GM18498 (cell line): Measurements from ENCODE around the gene ALPK3.

Experiments used
- ATAC-seq: cut with Tn5 transposase; IDR thresholded peaks from one replicate; pipeline ENCODE4 v1.9.1; 2021; ENCODE audit warnings: mild to moderate bottlenecking, moderate library complexity; ENCODE audit not compliant: unreplicated experiment

The ALPK3 gene

GRCh38 chr15:84889991-84890669, 73.0 kb downstream of the ALPK3 start:
- ATAC-seq = no peak

- ATAC-seq = no peak
Measured at GRCh38 chr15:84890670-84891162, 73.6 kb downstream of the ALPK3 start.

DNA sequence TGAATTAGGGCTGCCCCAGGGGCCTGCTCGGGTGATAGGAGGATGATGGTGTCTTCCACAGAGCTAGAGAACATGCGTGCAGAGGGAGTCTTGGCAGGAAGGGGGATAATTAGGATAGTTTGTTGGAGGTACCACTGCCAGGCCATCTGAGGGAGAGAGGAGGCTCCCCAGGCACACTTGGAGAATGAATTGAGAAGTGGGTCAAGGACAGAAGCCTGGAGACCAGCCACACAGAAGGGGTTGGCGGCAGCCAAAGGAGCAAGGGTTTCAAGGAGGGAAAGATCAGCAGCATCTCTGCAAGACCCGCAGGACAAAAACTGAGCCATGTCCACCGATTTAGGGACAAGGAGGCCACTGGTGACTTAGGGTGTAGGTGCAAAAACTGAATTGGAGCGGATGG, 74.2 kb downstream of the ALPK3 start:
- no peak for ATAC-seq

- ATAC-seq = no peak
Measured at GRCh38 chr15:84892786-84893307, 75.7 kb downstream of the ALPK3 start.

- no peak for ATAC-seq
Measured at GRCh38 chr15:84893607-84894006, 76.5 kb downstream of the ALPK3 start.

- no peak for ATAC-seq
Measured at GRCh38 chr15:84894736-84895425, 77.7 kb downstream of the ALPK3 start.

- ATAC-seq = no peak
Measured at GRCh38 chr15:84898761-84899160, 81.6 kb downstream of the ALPK3 start.

DNA sequence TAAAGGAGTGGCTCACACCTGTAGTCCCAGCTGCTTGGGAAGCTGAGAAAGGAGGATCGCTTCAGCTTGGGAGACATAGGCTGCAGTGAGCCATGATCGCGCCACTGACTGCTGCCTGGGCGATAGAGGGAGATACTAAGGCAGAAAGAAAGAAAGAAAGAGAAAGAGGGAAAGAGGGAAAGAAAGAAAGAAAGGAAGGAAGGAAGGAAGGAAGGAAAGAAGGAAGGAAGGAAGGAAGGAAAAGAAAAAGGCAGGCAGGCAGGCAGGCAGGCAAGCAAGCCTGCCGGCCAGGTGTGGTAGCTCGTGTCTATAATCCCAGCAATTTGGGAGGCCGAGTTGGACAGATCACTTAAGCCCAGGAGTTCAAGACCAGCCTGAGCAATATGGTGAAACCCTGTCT, 82.6 kb downstream of the ALPK3 start:
- no peak for ATAC-seq

DNA sequence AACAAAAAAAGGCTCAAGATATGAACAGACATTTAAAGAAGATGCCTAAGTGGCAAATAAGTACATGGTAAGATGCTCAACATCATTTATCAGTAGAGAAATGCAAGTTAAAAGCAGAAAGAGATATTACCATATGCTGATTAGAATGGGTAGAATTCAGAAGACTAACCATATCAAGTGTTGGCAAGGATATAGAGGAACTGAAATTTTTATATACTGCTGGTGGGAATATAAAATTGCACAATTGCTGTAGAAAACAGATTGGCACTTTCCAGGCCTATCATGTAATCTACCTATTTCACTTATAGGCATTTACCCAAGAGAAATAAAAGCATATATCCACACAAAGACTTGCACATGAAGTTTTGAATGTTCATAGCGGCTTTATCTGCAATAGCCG, 84.4 kb downstream of the ALPK3 start:
- ATAC-seq = no peak

GRCh38 chr15:84903751-84904150, 86.6 kb downstream of the ALPK3 start:
- no peak for ATAC-seq

DNA sequence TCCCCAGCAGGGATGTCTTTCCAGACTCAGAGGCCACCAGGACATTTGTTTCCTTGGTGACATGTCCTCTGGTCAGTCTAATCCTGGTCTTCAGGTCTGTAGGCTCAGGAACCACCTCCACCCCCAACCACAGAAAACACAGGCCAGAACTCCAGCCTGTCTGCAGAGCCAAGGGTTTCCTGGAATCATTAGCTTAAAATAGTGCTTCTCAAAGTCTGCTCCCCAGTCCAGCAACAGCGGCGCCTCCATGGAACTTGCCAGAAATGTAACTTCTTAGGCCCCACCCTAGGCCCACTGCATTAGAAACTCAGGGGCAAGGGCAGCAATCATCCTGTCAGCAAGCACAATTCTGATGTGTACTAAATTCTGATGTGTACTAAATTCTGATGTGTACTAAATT, 87.3 kb downstream of the ALPK3 start:
- ATAC-seq = no peak

- no peak for ATAC-seq
Measured at GRCh38 chr15:84905016-84905916, 88.1 kb downstream of the ALPK3 start.

DNA sequence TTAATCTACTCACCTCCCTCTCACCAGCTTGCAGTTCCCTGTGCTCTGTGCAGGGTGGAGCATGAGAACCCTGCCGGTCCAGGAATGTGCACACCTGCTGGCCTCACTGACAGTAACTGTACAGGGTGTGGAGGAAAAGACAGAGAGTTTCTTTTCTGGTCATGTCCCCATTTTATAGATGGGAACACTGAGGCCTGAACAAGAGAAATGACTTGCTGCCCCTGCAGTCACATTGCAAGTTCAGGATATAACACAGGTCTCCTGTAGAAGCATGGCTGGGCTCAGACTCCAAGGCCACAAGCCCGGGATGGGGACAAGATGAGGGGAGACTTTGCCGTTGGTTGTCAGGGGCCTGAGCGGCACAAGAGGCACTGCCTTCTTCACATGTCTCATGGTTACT, 90.6 kb downstream of the ALPK3 start:
- ATAC-seq = no peak

- no peak for ATAC-seq
Measured at GRCh38 chr15:84908564-84908963, 91.4 kb downstream of the ALPK3 start.

- ATAC-seq = no peak
Measured at GRCh38 chr15:84909029-84909428, 91.9 kb downstream of the ALPK3 start.

DNA sequence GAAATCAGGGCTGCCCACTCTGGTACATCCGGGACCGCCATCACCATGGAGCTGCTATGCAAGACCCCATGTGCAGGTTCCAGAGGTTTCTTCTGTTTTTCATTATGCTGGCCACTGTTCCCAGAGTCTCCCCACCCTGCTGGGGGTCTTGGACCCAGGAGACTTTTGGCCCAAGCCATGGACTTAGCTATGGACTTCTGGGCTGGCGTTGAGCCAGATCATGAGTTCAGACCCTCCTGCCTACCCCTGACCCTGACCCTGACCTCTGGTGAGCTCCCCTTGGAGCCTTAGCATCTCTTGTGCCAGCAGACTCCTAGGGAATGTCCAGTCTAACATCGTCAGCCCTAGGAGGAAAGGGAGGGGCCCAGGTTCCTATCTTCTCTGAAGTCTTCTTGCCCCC, 92.6 kb downstream of the ALPK3 start:
- ATAC-seq = no peak

GRCh38 chr15:84910928-84911623, 93.9 kb downstream of the ALPK3 start:
- no peak for ATAC-seq

GRCh38 chr15:84911879-84912660, 94.9 kb downstream of the ALPK3 start:
- no peak for ATAC-seq

GRCh38 chr15:84913360-84913723, 96.2 kb downstream of the ALPK3 start:
- ATAC-seq = no peak

DNA sequence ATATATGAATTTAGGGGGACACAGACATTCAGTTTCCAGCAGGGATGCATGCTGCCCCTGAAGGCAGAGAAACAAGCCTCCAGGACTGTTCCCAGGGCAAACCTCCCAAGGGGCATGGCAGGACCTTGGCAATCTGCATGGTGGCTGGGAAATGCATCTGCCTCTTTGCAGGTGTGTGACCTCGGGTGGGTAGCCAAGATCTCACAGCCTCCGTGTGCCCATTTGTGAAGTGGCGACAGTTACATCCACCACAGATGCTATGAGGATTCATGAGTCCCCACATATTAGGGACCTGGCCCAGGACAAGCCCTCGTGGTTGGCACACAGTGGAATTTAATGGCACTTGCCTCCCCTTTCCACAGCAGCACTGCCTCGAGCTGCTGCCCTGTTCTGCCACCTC, 97.2 kb downstream of the ALPK3 start:
- no peak for ATAC-seq
